ENCODE measurements around the gene ZNF736.

DNA sequence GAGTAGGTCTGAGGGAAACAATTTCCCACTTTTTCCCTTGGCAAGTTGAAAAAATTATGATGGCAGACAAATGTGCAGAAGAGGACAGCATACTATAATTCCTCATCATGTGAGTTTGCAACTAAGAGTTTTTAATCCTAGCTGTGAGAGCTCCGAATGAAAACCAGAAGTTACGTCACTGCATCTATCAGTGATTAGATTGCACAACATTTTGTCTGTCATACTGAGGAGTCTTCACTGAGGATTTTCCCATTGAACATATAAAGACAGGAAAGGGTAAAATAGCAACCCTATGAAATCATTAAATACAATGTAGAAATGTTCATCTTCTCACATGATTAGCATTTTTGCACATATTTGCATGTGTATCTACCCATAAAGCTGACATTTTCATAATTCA, 45.8 kb downstream of the ZNF736 start:
- TF ChIP-seq, protein P1, sequence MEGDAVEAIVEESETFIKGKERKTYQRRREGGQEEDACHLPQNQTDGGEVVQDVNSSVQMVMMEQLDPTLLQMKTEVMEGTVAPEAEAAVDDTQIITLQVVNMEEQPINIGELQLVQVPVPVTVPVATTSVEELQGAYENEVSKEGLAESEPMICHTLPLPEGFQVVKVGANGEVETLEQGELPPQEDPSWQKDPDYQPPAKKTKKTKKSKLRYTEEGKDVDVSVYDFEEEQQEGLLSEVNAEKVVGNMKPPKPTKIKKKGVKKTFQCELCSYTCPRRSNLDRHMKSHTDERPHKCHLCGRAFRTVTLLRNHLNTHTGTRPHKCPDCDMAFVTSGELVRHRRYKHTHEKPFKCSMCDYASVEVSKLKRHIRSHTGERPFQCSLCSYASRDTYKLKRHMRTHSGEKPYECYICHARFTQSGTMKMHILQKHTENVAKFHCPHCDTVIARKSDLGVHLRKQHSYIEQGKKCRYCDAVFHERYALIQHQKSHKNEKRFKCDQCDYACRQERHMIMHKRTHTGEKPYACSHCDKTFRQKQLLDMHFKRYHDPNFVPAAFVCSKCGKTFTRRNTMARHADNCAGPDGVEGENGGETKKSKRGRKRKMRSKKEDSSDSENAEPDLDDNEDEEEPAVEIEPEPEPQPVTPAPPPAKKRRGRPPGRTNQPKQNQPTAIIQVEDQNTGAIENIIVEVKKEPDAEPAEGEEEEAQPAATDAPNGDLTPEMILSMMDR (IDR thresholded peaks at IDR 0.05): no peak
- TF ChIP-seq POLR2A (IDR thresholded peaks at IDR 0.05): no peak

All from vagina (tissue), 2 donors.